ENCODE measurements around the gene SLC39A11.

DNA sequence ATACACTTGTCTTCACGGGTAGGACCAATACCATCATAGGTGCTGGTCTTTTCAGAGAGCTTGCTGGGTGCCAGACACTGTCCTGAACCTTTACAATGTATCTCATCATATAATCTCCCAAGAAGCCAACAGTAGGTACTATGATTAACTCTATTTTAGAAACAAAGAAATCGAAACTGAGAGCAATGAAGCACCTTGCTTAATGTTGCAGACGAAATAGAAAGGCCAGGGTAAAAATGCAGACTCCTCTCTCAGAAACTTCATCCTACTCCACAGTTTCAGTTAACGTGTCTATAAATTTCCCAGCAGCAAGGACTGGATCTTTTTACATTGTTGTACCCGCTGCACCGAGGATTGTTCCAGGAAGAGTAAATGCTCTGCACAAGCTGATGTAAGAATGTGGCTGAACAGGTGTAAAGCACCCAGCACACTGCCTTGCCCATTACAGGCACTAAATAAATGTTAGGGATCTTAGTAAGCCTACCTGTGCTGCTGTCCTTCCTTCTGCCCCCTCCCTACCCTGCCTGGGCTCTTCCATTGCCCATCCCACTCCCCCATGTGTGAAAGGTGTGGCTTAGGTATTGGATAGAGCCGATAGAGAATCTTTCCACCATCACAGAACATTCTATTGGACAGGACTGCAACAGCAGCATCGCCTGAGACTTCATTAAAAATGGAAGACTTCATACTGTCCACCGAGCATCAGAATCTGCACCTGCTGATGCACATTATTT lies 495.0 kb downstream of the SLC39A11 start:
- TF ChIP-seq POLR2A (IDR thresholded peaks at IDR 0.05): no peak
- TF ChIP-seq, protein P1, sequence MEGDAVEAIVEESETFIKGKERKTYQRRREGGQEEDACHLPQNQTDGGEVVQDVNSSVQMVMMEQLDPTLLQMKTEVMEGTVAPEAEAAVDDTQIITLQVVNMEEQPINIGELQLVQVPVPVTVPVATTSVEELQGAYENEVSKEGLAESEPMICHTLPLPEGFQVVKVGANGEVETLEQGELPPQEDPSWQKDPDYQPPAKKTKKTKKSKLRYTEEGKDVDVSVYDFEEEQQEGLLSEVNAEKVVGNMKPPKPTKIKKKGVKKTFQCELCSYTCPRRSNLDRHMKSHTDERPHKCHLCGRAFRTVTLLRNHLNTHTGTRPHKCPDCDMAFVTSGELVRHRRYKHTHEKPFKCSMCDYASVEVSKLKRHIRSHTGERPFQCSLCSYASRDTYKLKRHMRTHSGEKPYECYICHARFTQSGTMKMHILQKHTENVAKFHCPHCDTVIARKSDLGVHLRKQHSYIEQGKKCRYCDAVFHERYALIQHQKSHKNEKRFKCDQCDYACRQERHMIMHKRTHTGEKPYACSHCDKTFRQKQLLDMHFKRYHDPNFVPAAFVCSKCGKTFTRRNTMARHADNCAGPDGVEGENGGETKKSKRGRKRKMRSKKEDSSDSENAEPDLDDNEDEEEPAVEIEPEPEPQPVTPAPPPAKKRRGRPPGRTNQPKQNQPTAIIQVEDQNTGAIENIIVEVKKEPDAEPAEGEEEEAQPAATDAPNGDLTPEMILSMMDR (IDR thresholded peaks at IDR 0.05): no peak
